ENCODE measurements around the gene SMG9. TPM values are rescaled to one million over a fixed set of nuclear protein-coding genes. Genes with fewer than 3 reads are reported as not detected.
A peak's percentile ranks its signal among the peaks of the same experiment; 100 is the strongest.

The SMG9 gene
- total RNA-seq, 1 donor from 2014 or later = 44.7 TPM

DNA sequence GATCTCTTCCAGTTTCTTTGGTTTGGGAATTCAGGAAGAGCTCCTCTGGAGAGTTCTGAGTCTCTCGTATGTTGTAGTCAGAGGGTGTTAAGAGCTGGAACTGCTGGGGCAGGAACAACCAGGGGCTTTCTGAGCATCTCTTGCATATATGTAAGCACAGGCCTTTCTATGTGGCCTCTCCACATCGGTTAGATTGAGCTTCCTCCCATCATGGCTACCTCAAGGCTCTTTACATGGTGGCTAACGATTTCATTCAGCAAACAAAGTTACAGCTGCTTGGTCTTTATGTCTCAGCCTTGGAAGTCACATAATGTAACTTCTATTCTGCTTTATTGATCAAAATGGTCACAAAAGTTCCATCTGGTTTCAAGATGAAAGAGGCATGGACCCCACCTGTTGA lies 64.3 kb downstream of the SMG9 start:
- no peak for TF ChIP-seq CTCF (IDR thresholded peaks at IDR 0.05)
- H3K36me3 ChIP-seq = no peaks in the 10 kb centered on the region
- no peak for DNase-seq
- no peak for ATAC-seq
- no peak overlapping the region for H3K27ac ChIP-seq
- no peak overlapping the region for H3K4me3 ChIP-seq
- intact Hi-C loops (cut with DNase I) = no loop called here
- no peaks in the 10 kb centered on the region for H3K4me1 ChIP-seq
- no peaks in the 10 kb centered on the region for H3K9me3 ChIP-seq
- no peaks in the 10 kb centered on the region for H3K27me3 ChIP-seq

GRCh38 chr19:43688059-43688701 lies 66.6 kb downstream of the SMG9 start:
- ATAC-seq (peak; percentile 48), DNase-seq (peak; percentile 66)
- TF ChIP-seq CTCF (IDR thresholded peaks at IDR 0.05) = no peak

DNA sequence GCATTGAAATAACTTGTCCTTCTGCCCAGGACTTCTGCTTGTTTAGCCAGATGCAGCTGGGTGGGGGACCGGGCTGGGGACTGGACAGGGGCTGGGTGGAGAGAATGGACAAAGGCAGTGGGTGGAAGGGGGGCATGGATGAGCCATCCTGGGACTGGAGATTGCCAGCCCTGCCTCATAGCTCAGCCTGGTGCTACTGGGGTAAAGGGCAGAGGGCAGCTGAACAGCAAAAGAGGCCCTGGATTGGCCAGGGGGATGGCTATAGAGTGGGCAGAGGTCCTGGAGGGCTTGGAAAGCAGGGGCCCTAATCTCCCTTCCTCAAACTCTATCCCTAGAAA lies 67.1 kb downstream of the SMG9 start:
- Histone ChIP-seq H3K36me3 (no peaks in the 10 kb centered on the region), H3K4me1 (no peaks in the 10 kb centered on the region), H3K4me3 (no peak overlapping the region), H3K27me3 (no peaks in the 10 kb centered on the region), H3K9me3 (no peaks in the 10 kb centered on the region), H3K27ac (no peak overlapping the region)
- ATAC-seq = peak; percentile 45
- intact Hi-C loops (cut with DNase I) = no loop called here
- no peak for DNase-seq
- no peak for TF ChIP-seq CTCF (IDR thresholded peaks at IDR 0.05)

More at GRCh38 chr19:43688059-43688701, 66.6 kb downstream of the SMG9 start:
- Histone ChIP-seq H3K4me1 (no peaks in the 10 kb centered on the region), H3K27me3 (no peaks in the 10 kb centered on the region), H3K27ac (no peak overlapping the region), H3K36me3 (no peaks in the 10 kb centered on the region), H3K4me3 (no peak overlapping the region), H3K9me3 (no peaks in the 10 kb centered on the region)
- intact Hi-C loops (cut with DNase I) = no loop called here

- TF ChIP-seq CTCF (IDR thresholded peaks at IDR 0.05) = no peak
- H3K27me3 ChIP-seq = no peaks in the 10 kb centered on the region
- intact Hi-C loops (cut with DNase I) = no loop called here
These were observed 70.4 kb downstream of the SMG9 start for GRCh38 chr19:43684326-43684725.

GRCh38 chr19:43683905-43684304 lies 70.9 kb downstream of the SMG9 start:
- ATAC-seq (no peak), DNase-seq (no peak)
- Histone ChIP-seq H3K27ac (no peak overlapping the region), H3K27me3 (no peaks in the 10 kb centered on the region), H3K4me3 (no peak overlapping the region), H3K36me3 (no peaks in the 10 kb centered on the region), H3K4me1 (no peaks in the 10 kb centered on the region), H3K9me3 (no peaks in the 10 kb centered on the region)
- intact Hi-C loops (cut with DNase I) = no loop called here
- no peak for TF ChIP-seq CTCF (IDR thresholded peaks at IDR 0.05)

More at GRCh38 chr19:43684326-43684725, 70.4 kb downstream of the SMG9 start:
- DNase-seq = no peak
- Histone ChIP-seq H3K4me1 (no peaks in the 10 kb centered on the region), H3K9me3 (no peaks in the 10 kb centered on the region), H3K4me3 (no peak overlapping the region), H3K36me3 (no peaks in the 10 kb centered on the region), H3K27ac (no peak overlapping the region)
- no peak for ATAC-seq

All from upper lobe of right lung (tissue), 1 donor.